ENCODE measurements around the gene JDP2. TPM values are rescaled to one million over a fixed set of nuclear protein-coding genes. Genes with fewer than 3 reads are reported as not detected.
A peak's percentile ranks its signal among the peaks of the same experiment; 100 is the strongest.

Gene JDP2
- total RNA-seq, 1 donor from 2014 or later, result 59.2 TPM

DNA sequence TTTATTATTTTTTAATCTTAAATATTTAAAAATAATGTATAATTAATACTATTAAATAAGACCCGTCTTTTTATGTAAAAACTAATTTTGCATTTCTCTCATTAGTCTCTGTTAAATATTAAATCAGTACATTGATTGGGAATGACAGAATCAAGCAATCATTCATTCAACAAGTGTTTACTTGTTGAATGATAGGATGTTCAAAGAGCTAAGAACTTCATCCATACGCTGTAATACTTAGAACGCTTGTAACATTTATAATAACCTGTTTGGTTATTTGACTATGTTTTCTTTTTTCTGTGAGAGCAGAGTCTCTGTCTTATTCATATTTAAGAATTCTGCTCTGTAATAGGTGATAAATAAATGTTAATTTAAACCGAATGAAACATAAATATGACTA lies 91.6 kb downstream of the JDP2 start:
- no peak overlapping the region for H3K27ac ChIP-seq
- peaks cover 38% of the 10 kb centered on the region for H3K4me1 ChIP-seq
- no peak for DNase-seq
- intact Hi-C loops (cut with DNase I), result no loop called here
- no peaks in the 10 kb centered on the region for H3K36me3 ChIP-seq
- ATAC-seq, result no peak
- no peaks in the 10 kb centered on the region for H3K27me3 ChIP-seq (ENCODE audit: low read depth)
- H3K4me3 ChIP-seq, result no peak overlapping the region
- H3K9me3 ChIP-seq, result no peaks in the 10 kb centered on the region
- TF ChIP-seq, protein P1, sequence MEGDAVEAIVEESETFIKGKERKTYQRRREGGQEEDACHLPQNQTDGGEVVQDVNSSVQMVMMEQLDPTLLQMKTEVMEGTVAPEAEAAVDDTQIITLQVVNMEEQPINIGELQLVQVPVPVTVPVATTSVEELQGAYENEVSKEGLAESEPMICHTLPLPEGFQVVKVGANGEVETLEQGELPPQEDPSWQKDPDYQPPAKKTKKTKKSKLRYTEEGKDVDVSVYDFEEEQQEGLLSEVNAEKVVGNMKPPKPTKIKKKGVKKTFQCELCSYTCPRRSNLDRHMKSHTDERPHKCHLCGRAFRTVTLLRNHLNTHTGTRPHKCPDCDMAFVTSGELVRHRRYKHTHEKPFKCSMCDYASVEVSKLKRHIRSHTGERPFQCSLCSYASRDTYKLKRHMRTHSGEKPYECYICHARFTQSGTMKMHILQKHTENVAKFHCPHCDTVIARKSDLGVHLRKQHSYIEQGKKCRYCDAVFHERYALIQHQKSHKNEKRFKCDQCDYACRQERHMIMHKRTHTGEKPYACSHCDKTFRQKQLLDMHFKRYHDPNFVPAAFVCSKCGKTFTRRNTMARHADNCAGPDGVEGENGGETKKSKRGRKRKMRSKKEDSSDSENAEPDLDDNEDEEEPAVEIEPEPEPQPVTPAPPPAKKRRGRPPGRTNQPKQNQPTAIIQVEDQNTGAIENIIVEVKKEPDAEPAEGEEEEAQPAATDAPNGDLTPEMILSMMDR (IDR thresholded peaks at IDR 0.05), result no peak

- ATAC-seq, result no peak
- H3K4me1 ChIP-seq, result peaks cover 39% of the 10 kb centered on the region
- H3K27me3 ChIP-seq (ENCODE audit: low read depth), result no peaks in the 10 kb centered on the region
- intact Hi-C loops (cut with DNase I), result no loop called here
- no peak overlapping the region for H3K27ac ChIP-seq
- no peaks in the 10 kb centered on the region for H3K36me3 ChIP-seq
- TF ChIP-seq, protein P1 (IDR thresholded peaks at IDR 0.05), result no peak
- H3K9me3 ChIP-seq, result no peaks in the 10 kb centered on the region
- H3K4me3 ChIP-seq, result no peak overlapping the region
- DNase-seq, result no peak
Measured at GRCh38 chr14:75519826-75520728, 92.3 kb downstream of the JDP2 start.

GRCh38 chr14:75520852-75521251 lies 93.0 kb downstream of the JDP2 start:
- Histone ChIP-seq H3K4me3 (no peak overlapping the region), H3K27me3 (ENCODE audit: low read depth) (no peaks in the 10 kb centered on the region), H3K4me1 (peaks cover 31% of the 10 kb centered on the region), H3K36me3 (no peaks in the 10 kb centered on the region), H3K27ac (peak overlapping the region; percentile 77), H3K9me3 (no peaks in the 10 kb centered on the region)
- TF ChIP-seq, protein P1 (IDR thresholded peaks at IDR 0.05), result no peak
- DNase-seq (no peak), ATAC-seq (no peak)
- intact Hi-C loops (cut with DNase I), result no loop called here

GRCh38 chr14:75521415-75522199 lies 93.8 kb downstream of the JDP2 start:
- TF ChIP-seq, protein P1 (IDR thresholded peaks at IDR 0.05), result no peak
- intact Hi-C loops (cut with DNase I), result no loop called here
- no peaks in the 10 kb centered on the region for H3K27me3 ChIP-seq (ENCODE audit: low read depth)
- peaks cover 30% of the 10 kb centered on the region for H3K4me1 ChIP-seq
- H3K27ac ChIP-seq, result peak overlapping the region; percentile 77
- ATAC-seq, result peak in 1 of 2 donors; percentile 54
- no peaks in the 10 kb centered on the region for H3K36me3 ChIP-seq
- peak overlapping the region; percentile 57 for H3K4me3 ChIP-seq
- no peaks in the 10 kb centered on the region for H3K9me3 ChIP-seq
- DNase-seq, result no peak

GRCh38 chr14:75522224-75522982 lies 94.6 kb downstream of the JDP2 start, which contains the start of gene BATF:
Gene BATF (plus strand): TSS chr14:75522469. CDS start chr14:75522683, 214 bp downstream.
- H3K27ac ChIP-seq, result peak within 1 kb of the TSS; percentile 77
- no peaks in the 10 kb centered on the region for H3K9me3 ChIP-seq
- ATAC-seq (peak; percentile 67 to 74), DNase-seq (peak; percentile 60)
- TF ChIP-seq, protein P1 (IDR thresholded peaks at IDR 0.05), result no peak
- peak within 1 kb of the TSS; percentile 57 for H3K4me3 ChIP-seq
- intact Hi-C loops (cut with DNase I), result no loop called here
- peaks cover 33% of the 10 kb centered on the region for H3K4me1 ChIP-seq
- no peaks in the 10 kb centered on the region for H3K27me3 ChIP-seq (ENCODE audit: low read depth)
- no peaks in the 10 kb centered on the region for H3K36me3 ChIP-seq

Data from lower lobe of right lung (tissue), 2 donors.